SU-DHL-6 (cell line): ENCODE data around the gene PLA2G4E.
A peak's percentile ranks its signal among the peaks of the same experiment; 100 is the strongest.

Experiments
- H2AFZ ChIP-seq: fragments of 200-600 bp; sonication (generic); 2 replicates; pipeline ENCODE4 v1.6.1; 2014; ENCODE audit warnings: low read depth, mild to moderate bottlenecking, moderate library complexity, mixed read lengths, antibody characterized with exemption, low read length; ENCODE audit not compliant: severe bottlenecking
- H3F3A ChIP-seq: fragments of 200-600 bp; shearing (Covaris generic); 2 replicates; pipeline ENCODE4 v1.6.0; 2016; ENCODE audit warnings: antibody characterized with exemption, mild to moderate bottlenecking; ENCODE audit not compliant: insufficient read depth
- H3K27ac ChIP-seq: fragments of 200-600 bp; sonication (generic); 2 replicates; pipeline ENCODE4 v1.5.1; 2016; ENCODE audit warnings: low read depth, mild to moderate bottlenecking, low read length, moderate library complexity, mixed read lengths
- H3K27me3 ChIP-seq: fragments of 200-600 bp; sonication (generic), shearing (Covaris generic); 2 replicates; pipeline ENCODE4 v1.6.0; 2014; ENCODE audit warnings: mild to moderate bottlenecking, low read length
- H3K36me3 ChIP-seq: fragments of 200-600 bp; sonication (generic); 2 replicates; pipeline ENCODE4 v1.6.1; 2014; ENCODE audit warnings: mild to moderate bottlenecking, low read length, mixed read lengths
- H3K4me2 ChIP-seq: fragments of 300-600, 200-600 bp; shearing (Covaris generic), sonication (generic); 2 replicates; pipeline ENCODE4 v1.6.0; 2014; ENCODE audit warnings: low read length, low read depth, mild to moderate bottlenecking; ENCODE audit not compliant: poor library complexity, severe bottlenecking
- H3K4me3 ChIP-seq: fragments of 200-600 bp; sonication (generic); 2 replicates; pipeline ENCODE4 v1.5.1; 2014; ENCODE audit warnings: antibody characterized with exemption, low read length, mild to moderate bottlenecking, mixed read lengths; ENCODE audit not compliant: insufficient read depth, poor library complexity, severe bottlenecking
- H3K79me2 ChIP-seq: fragments of 200-600 bp; sonication (generic); 2 replicates; pipeline ENCODE4 v1.6.1; 2014; ENCODE audit warnings: mild to moderate bottlenecking, low read length, moderate library complexity; ENCODE audit not compliant: insufficient read depth
- H3K9ac ChIP-seq: fragments of 200-600 bp; sonication (generic); 2 replicates; pipeline ENCODE4 v1.7.0; 2014; ENCODE audit warnings: mild to moderate bottlenecking, low read length
- H3K9me2 ChIP-seq: fragments of 200-600 bp; sonication (generic); replicated peaks from 2 replicates; pipeline ENCODE4 v1.6.1; 2014; ENCODE audit warnings: low read length; ENCODE audit not compliant: insufficient read depth
- H3K9me3 ChIP-seq: fragments of 200-600 bp; sonication (generic); 2 replicates; pipeline ENCODE4 v1.6.1; 2014; ENCODE audit warnings: low read length, mixed read lengths; ENCODE audit not compliant: insufficient read depth
- H4K20me1 ChIP-seq: fragments of 200-600 bp; sonication (generic); 2 replicates; pipeline ENCODE4 v1.6.1; 2014; ENCODE audit warnings: low read depth, mild to moderate bottlenecking, antibody characterized with exemption, low read length, moderate library complexity, mixed read lengths
- CTCF ChIP-seq: fragments of 200-600 bp; sonication (generic); IDR thresholded peaks from one replicate; pipeline ENCODE4 v1.5.1; 2017; ENCODE audit warnings: antibody characterized with exemption, mild to moderate bottlenecking, low read length, moderate library complexity; ENCODE audit not compliant: insufficient read depth, poor library complexity, severe bottlenecking
- EZH2phosphoT487 ChIP-seq: fragments of 200-600 bp; sonication (generic), shearing (Covaris generic); conservative IDR thresholded peaks from 2 replicates; pipeline ENCODE4 v1.6.1; 2018; ENCODE audit warnings: mild to moderate bottlenecking, antibody characterized with exemption, low read length, moderate library complexity, mixed read lengths

The PLA2G4E gene

GRCh38 chr15:41971089-41971894 lies 49.5 kb downstream of the PLA2G4E start:
- Histone ChIP-seq H3K27ac (peak overlapping the region; percentile 25), H4K20me1 (no peaks in the 10 kb centered on the region), H3K4me2 (peak overlapping the region; percentile 55), H3F3A (peaks cover 21% of the 10 kb centered on the region), H2AFZ (peak overlapping the region; percentile 82), H3K36me3 (no peaks in the 10 kb centered on the region), H3K9me3 (no peaks in the 10 kb centered on the region), H3K27me3 (no peaks in the 10 kb centered on the region), H3K9me2 (no peaks in the 10 kb centered on the region), H3K4me3 (peak overlapping the region; percentile 69), H3K9ac (peak overlapping the region; percentile 70), H3K79me2 (peaks cover 8% of the 10 kb centered on the region; the same call in 1 of the 2 replicates)
- TF ChIP-seq EZH2phosphoT487 (no peak), CTCF (no peak)

- H3K4me2 ChIP-seq, result peak overlapping the region; percentile 55
- TF ChIP-seq EZH2phosphoT487, result no peak
- no peak for TF ChIP-seq CTCF
- H3K36me3 ChIP-seq, result no peaks in the 10 kb centered on the region
- H3K9me3 ChIP-seq, result no peaks in the 10 kb centered on the region
- H3K27me3 ChIP-seq, result no peaks in the 10 kb centered on the region
- H3F3A ChIP-seq, result peaks cover 21% of the 10 kb centered on the region
- H3K4me3 ChIP-seq, result no peak overlapping the region
- no peak overlapping the region for H3K9ac ChIP-seq
- no peaks in the 10 kb centered on the region for H4K20me1 ChIP-seq
- H3K79me2 ChIP-seq, result peaks cover 8% of the 10 kb centered on the region; the same call in 1 of the 2 replicates
- no peak overlapping the region for H3K27ac ChIP-seq
- no peaks in the 10 kb centered on the region for H3K9me2 ChIP-seq
- no peak overlapping the region for H2AFZ ChIP-seq
These were observed 50.4 kb downstream of the PLA2G4E start for GRCh38 chr15:41970456-41970855.

- H3K4me2 ChIP-seq, result peak overlapping the region; percentile 55
- H3F3A ChIP-seq, result peaks cover 21% of the 10 kb centered on the region
- H2AFZ ChIP-seq, result no peak overlapping the region
- no peak overlapping the region for H3K27ac ChIP-seq
- no peak overlapping the region for H3K9ac ChIP-seq
- no peak overlapping the region for H3K4me3 ChIP-seq
- H3K9me3 ChIP-seq, result no peaks in the 10 kb centered on the region
- no peak for TF ChIP-seq EZH2phosphoT487
- no peak for TF ChIP-seq CTCF
- peaks cover 8% of the 10 kb centered on the region; the same call in 1 of the 2 replicates for H3K79me2 ChIP-seq
- no peaks in the 10 kb centered on the region for H3K9me2 ChIP-seq
- no peaks in the 10 kb centered on the region for H3K27me3 ChIP-seq
- H4K20me1 ChIP-seq, result no peaks in the 10 kb centered on the region
- H3K36me3 ChIP-seq, result no peaks in the 10 kb centered on the region
These were observed 50.9 kb downstream of the PLA2G4E start for GRCh38 chr15:41969851-41970431.
